RWPE2 (cell line): ENCODE results near the gene CEMIP.

Experiments
- ATAC-seq: fragments of 200-7000 bp; cut with Tn5 transposase; 3 replicates; pipeline ENCODE4 v1.9.1; 2021; ENCODE audit warnings: low read depth
- DNase-seq: peaks from one replicate; pipeline ENCODE4 v3.0.0-alpha.2; 2020; ENCODE audit warnings: low spot score
- H3K27ac ChIP-seq: fragments of 450-650 bp; 2 replicates; pipeline ENCODE4 v1.5.1; 2017; ENCODE audit warnings: mild to moderate bottlenecking; ENCODE audit not compliant: poor library complexity, severe bottlenecking
- H3K27me3 ChIP-seq: fragments of 250-450 bp; sonication (Bioruptor Pico); 2 replicates; pipeline ENCODE4 v1.5.1; 2021; ENCODE audit warnings: mild to moderate bottlenecking, moderate library complexity; ENCODE audit not compliant: insufficient read depth, poor library complexity, severe bottlenecking
- H3K36me3 ChIP-seq: fragments of 250-450 bp; sonication (Bioruptor Pico); 2 replicates; pipeline ENCODE4 v1.5.1; 2020; ENCODE audit warnings: low read depth, mild to moderate bottlenecking, moderate library complexity
- H3K4me1 ChIP-seq: fragments of 250-450 bp; sonication (Bioruptor Pico); 2 replicates; pipeline ENCODE4 v1.5.1; 2021; ENCODE audit warnings: mild to moderate bottlenecking, moderate library complexity; ENCODE audit not compliant: insufficient read depth, poor library complexity, severe bottlenecking
- H3K4me3 ChIP-seq: fragments of 250-450 bp; sonication (Bioruptor Pico); 2 replicates; pipeline ENCODE4 v1.5.1; 2021; ENCODE audit warnings: mild to moderate bottlenecking, moderate library complexity; ENCODE audit not compliant: severe bottlenecking
- H3K9me3 ChIP-seq: fragments of 250-450 bp; sonication (Bioruptor Pico); 2 replicates; pipeline ENCODE4 v1.5.1; 2021; ENCODE audit warnings: mild to moderate bottlenecking, moderate library complexity; ENCODE audit not compliant: severe bottlenecking
- TF ChIP-seq, protein P1 (sequence below): fragments of 450-650 bp; IDR thresholded peaks from one replicate; pipeline ENCODE4 v1.5.1; 2017; ENCODE audit warnings: mild to moderate bottlenecking, moderate library complexity; ENCODE audit not compliant: poor library complexity, severe bottlenecking

CEMIP gene

DNA sequence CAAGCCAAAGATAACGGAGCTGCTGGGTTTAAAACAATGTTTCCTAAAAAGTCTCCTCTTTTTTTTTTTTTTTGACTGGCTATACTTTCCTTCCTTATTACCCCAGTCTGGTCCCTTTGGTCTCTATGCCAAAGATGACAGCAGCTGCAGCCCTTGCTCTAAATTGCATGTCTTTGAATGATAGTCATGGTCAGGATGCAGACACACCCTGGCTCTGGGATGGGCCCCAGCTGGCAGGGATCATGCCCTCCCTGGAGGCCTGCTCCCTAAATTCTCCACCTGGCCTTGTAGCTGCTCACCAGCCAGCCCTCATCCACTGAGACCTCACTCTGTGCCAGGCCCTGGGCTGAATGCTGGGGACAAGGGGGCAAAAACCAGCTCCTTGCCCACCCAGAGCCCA, 114.6 kb downstream of the CEMIP start:
- ATAC-seq (peak; percentile 58), DNase-seq (no peak)
- no peaks in the 10 kb centered on the region for H3K9me3 ChIP-seq
- TF ChIP-seq, protein P1, sequence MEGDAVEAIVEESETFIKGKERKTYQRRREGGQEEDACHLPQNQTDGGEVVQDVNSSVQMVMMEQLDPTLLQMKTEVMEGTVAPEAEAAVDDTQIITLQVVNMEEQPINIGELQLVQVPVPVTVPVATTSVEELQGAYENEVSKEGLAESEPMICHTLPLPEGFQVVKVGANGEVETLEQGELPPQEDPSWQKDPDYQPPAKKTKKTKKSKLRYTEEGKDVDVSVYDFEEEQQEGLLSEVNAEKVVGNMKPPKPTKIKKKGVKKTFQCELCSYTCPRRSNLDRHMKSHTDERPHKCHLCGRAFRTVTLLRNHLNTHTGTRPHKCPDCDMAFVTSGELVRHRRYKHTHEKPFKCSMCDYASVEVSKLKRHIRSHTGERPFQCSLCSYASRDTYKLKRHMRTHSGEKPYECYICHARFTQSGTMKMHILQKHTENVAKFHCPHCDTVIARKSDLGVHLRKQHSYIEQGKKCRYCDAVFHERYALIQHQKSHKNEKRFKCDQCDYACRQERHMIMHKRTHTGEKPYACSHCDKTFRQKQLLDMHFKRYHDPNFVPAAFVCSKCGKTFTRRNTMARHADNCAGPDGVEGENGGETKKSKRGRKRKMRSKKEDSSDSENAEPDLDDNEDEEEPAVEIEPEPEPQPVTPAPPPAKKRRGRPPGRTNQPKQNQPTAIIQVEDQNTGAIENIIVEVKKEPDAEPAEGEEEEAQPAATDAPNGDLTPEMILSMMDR: no peak
- no peaks in the 10 kb centered on the region for H3K27me3 ChIP-seq
- no peaks in the 10 kb centered on the region for H3K36me3 ChIP-seq
- no peak overlapping the region for H3K27ac ChIP-seq
- no peak overlapping the region for H3K4me3 ChIP-seq
- peaks cover 4% of the 10 kb centered on the region for H3K4me1 ChIP-seq

DNA sequence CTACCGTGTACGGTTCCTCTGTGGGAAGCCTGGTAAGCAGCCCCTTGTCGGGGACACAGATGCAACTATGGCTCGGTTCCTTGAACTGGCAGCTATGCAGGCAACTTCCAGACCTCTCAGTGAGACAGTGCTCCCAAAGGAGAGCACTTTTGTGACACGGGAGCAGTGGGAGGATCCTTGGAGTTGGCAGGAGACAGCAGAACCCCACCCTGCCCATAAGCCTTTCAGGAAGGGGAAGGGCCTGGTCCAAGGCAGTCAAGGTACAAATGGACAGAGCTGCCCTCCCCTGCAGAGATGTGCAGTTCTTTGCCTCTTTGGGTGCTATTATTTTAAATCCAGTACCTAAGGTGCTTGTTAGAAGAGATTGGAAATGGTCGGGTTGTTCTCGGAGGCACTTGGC, 115.9 kb downstream of the CEMIP start:
- no peaks in the 10 kb centered on the region for H3K27me3 ChIP-seq
- DNase-seq (no peak), ATAC-seq (no peak)
- TF ChIP-seq, protein P1: no peak
- peaks cover 4% of the 10 kb centered on the region for H3K4me1 ChIP-seq
- H3K9me3 ChIP-seq: no peaks in the 10 kb centered on the region
- no peaks in the 10 kb centered on the region for H3K36me3 ChIP-seq
- no peak overlapping the region for H3K27ac ChIP-seq
- H3K4me3 ChIP-seq: no peak overlapping the region

DNA sequence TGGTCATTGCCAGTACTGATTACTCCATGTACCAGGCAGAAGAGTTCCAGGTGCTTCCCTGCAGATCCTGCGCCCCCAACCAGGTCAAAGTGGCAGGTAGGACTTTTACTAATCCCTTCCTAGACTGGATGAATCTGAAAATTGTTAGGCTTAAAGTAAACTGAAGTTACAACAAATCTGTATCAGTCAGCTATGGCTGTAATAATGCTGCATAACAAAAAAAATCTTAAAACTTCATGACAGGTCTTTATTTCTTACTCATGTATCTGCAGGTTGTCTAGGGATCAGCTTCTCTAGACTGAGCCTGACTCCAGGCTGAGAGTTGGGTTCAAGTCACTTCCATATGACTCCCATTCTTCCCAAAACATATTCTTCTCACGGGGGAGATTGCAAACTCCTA, 116.8 kb downstream of the CEMIP start:
- H3K27ac ChIP-seq: no peak overlapping the region
- ATAC-seq (no peak), DNase-seq (no peak)
- H3K27me3 ChIP-seq: no peaks in the 10 kb centered on the region
- H3K36me3 ChIP-seq: no peaks in the 10 kb centered on the region
- no peak overlapping the region for H3K4me3 ChIP-seq
- H3K9me3 ChIP-seq: no peaks in the 10 kb centered on the region
- H3K4me1 ChIP-seq: peaks cover 4% of the 10 kb centered on the region
- TF ChIP-seq, protein P1: no peak

DNA sequence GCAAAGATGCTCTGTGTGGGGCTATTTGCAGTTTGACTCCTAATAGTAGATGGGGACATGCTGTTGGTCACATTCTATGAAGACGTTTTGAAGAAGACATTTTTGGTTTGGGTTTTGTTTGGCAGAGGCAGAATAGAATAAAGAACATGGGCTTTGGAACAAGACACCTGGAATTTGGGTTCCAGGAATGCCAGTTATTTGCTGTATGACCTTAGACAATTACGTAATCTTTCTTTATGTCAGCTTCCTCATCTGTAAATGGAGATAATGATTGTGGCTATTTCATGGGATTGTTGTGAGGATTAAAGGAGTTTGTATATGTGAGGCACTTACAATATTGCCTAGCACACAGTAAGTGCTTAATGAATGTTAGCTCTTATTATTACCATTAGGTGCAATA, 118.9 kb downstream of the CEMIP start:
- DNase-seq (no peak), ATAC-seq (no peak)
- H3K9me3 ChIP-seq: no peaks in the 10 kb centered on the region
- peaks cover 4% of the 10 kb centered on the region for H3K4me1 ChIP-seq
- no peak overlapping the region for H3K27ac ChIP-seq
- H3K27me3 ChIP-seq: no peaks in the 10 kb centered on the region
- TF ChIP-seq, protein P1: no peak
- H3K4me3 ChIP-seq: no peak overlapping the region
- H3K36me3 ChIP-seq: no peaks in the 10 kb centered on the region

DNA sequence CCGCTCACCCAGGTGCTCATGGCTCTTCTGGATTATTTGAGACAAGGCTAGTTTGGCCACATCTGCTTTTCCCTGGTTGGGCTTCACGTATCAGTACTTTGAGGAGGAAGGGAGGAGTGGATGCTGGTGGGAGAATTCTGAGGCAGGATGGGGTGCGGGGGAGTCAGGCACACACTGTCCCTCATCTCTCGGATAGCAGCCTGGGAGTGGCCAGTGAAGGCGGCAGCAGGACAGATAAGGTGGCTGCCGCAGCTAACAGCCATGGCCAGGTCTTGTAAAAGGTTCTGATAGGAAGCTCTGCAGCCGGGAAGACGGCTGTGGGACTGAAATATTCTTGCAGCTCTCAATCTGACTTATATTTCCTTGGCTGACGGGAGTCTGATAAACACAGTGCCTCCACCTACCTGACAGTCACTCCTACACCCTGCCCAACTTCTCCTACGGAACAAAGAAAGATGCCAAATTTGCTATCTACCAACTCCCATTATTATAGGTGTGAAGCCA, 123.2 kb downstream of the CEMIP start:
- no peak overlapping the region for H3K4me3 ChIP-seq
- TF ChIP-seq, protein P1: no peak
- H3K9me3 ChIP-seq: no peaks in the 10 kb centered on the region
- no peaks in the 10 kb centered on the region for H3K27me3 ChIP-seq
- H3K27ac ChIP-seq: no peak overlapping the region
- H3K36me3 ChIP-seq: no peaks in the 10 kb centered on the region
- no peak for ATAC-seq
- peaks cover 11% of the 10 kb centered on the region for H3K4me1 ChIP-seq
- DNase-seq: no peak
